Measurements from ENCODE around the gene VAV2.

Gene VAV2

GRCh38 chr9:133932181-133932580 is 59.9 kb downstream of the VAV2 start:
- TF ChIP-seq, protein P1, sequence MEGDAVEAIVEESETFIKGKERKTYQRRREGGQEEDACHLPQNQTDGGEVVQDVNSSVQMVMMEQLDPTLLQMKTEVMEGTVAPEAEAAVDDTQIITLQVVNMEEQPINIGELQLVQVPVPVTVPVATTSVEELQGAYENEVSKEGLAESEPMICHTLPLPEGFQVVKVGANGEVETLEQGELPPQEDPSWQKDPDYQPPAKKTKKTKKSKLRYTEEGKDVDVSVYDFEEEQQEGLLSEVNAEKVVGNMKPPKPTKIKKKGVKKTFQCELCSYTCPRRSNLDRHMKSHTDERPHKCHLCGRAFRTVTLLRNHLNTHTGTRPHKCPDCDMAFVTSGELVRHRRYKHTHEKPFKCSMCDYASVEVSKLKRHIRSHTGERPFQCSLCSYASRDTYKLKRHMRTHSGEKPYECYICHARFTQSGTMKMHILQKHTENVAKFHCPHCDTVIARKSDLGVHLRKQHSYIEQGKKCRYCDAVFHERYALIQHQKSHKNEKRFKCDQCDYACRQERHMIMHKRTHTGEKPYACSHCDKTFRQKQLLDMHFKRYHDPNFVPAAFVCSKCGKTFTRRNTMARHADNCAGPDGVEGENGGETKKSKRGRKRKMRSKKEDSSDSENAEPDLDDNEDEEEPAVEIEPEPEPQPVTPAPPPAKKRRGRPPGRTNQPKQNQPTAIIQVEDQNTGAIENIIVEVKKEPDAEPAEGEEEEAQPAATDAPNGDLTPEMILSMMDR (IDR thresholded peaks at IDR 0.05; ENCODE audit: insufficient read depth, low read depth, low read length, missing control alignments), result no peak
- H3K4me3 ChIP-seq (ENCODE audit: low read length), result no peak overlapping the region
- no peak for DNase-seq (ENCODE audit: low read depth)

- TF ChIP-seq, protein P1 (IDR thresholded peaks at IDR 0.05; ENCODE audit: insufficient read depth, low read depth, low read length, missing control alignments), result no peak
Observed at GRCh38 chr9:133930682-133931485, 61.2 kb downstream of the VAV2 start.

GRCh38 chr9:133930046-133930681 is 62.0 kb downstream of the VAV2 start:
- no peak for DNase-seq (ENCODE audit: low read depth)
- TF ChIP-seq, protein P1 (IDR thresholded peaks at IDR 0.05; ENCODE audit: insufficient read depth, low read depth, low read length, missing control alignments), result no peak
- H3K4me3 ChIP-seq (ENCODE audit: low read length), result no peak overlapping the region

More at GRCh38 chr9:133930682-133931485, 61.2 kb downstream of the VAV2 start:
- no peak overlapping the region for H3K4me3 ChIP-seq (ENCODE audit: low read length)
- DNase-seq (ENCODE audit: low read depth), result no peak

DNA sequence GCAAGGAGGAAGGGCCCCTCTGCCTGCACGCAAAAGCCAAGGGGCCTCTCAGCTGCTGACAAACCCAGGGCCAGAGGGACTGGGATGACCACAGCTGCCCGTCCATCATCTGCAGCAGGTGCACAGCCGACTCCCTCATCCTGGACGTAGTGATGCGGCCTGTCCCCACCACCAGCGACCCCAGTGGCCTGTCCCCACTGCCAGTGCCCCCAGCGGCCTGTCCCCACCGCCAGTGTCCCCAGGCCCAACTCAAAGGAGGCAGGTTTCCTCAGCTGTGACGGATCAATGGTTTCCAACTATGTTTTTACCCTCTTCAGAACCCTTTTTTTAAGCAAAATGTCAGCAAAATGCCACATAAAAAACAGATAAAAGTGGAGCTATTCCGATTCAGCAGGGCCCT is 62.5 kb downstream of the VAV2 start:
- no peak for DNase-seq (ENCODE audit: low read depth)
- TF ChIP-seq, protein P1 (IDR thresholded peaks at IDR 0.05; ENCODE audit: insufficient read depth, low read depth, low read length, missing control alignments), result no peak

DNA sequence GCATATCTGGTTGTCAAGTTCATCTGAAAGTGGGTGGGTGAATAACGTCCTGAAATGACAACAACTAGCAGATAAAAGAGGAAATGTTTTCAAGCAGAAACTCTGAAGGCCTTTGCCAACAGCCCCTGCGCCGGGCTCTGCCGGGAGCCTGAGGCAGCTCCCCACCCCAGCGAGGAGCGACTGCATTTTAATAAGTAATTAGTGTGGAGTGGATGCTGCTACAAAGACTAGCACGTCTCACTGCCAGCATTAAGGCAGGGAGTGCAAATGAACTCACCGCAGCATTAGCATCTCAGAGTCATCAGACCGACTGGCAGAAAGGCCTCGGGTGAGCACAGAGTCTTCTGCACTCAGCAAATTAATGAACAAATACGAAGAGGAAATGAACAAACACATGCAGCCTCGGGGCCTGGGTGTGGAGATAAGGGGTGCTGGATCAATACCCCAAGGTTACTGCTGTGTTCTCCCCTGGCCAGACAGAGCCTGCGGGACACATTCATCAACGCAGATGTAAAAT is 63.8 kb downstream of the VAV2 start:
- H3K4me3 ChIP-seq (ENCODE audit: low read length), result no peak overlapping the region
- TF ChIP-seq, protein P1 (IDR thresholded peaks at IDR 0.05; ENCODE audit: insufficient read depth, low read depth, low read length, missing control alignments), result no peak
- no peak for DNase-seq (ENCODE audit: low read depth)

More for the DNA sequence above, 62.5 kb downstream of the VAV2 start:
- H3K4me3 ChIP-seq (ENCODE audit: low read length), result no peak overlapping the region

GRCh38 chr9:133927041-133927440 is 65.1 kb downstream of the VAV2 start:
- no peak overlapping the region for H3K4me3 ChIP-seq (ENCODE audit: low read length)
- DNase-seq (ENCODE audit: low read depth), result no peak
- TF ChIP-seq, protein P1 (IDR thresholded peaks at IDR 0.05; ENCODE audit: insufficient read depth, low read depth, low read length, missing control alignments), result no peak
